HepG2 (cell line): ENCODE data around the gene PSD. TPM values are rescaled to one million over a fixed set of nuclear protein-coding genes. Genes with fewer than 3 reads are reported as not detected.

Source experiments
- ARNTL ChIP-seq: sonication (generic); formaldehyde crosslinking; IDR thresholded peaks from 2 replicates; pipeline ENCODE4 v1.4.0; 2020; ENCODE audit warnings: mild to moderate bottlenecking, missing genetic modification reagents
- ATF7 ChIP-seq, 2 experiments: fragments of 450-650 bp in 1 of 2; sonication (generic) in 1 of 2; formaldehyde crosslinking in 1 of 2; IDR thresholded peaks; 2 replicates each; pipeline versions ENCODE4 v1.4.0 to v1.6.1; 2016 to 2020; ENCODE audit warnings: antibody characterized with exemption in 1 of 2, mild to moderate bottlenecking in 1 of 2, missing genetic modification reagents in 1 of 2
- FOSL2 ChIP-seq: sonication (generic); formaldehyde crosslinking; IDR thresholded peaks from 2 replicates; pipeline ENCODE4 v1.4.0; 2020; ENCODE audit warnings: missing genetic modification reagents
- GZF1 ChIP-seq: sonication (generic); formaldehyde crosslinking; IDR thresholded peaks from 2 replicates; pipeline ENCODE4 v1.5.1; 2020; ENCODE audit warnings: mild to moderate bottlenecking, missing genetic modification reagents
- IRX3 ChIP-seq: sonication (generic); formaldehyde crosslinking; IDR thresholded peaks from 2 replicates; pipeline ENCODE4 v1.8.1; 2023; ENCODE audit warnings: mild to moderate bottlenecking, low read depth, missing genetic modification reagents, borderline replicate concordance
- KDM2A ChIP-seq: sonication (generic); formaldehyde crosslinking; IDR thresholded peaks from 2 replicates; pipeline ENCODE4 v1.4.0; 2020; ENCODE audit warnings: low read depth, missing genetic modification reagents, borderline replicate concordance
- KDM3A ChIP-seq: IDR thresholded peaks from 2 replicates; pipeline ENCODE4 v1.6.1; 2018; ENCODE audit warnings: low read depth, missing compliant biosample characterization
- MXD4 ChIP-seq: IDR thresholded peaks from 2 replicates; pipeline ENCODE4 v1.6.1; 2016; ENCODE audit warnings: mild to moderate bottlenecking, missing biosample characterization, missing genetic modification reagents
- NFKBIZ ChIP-seq: IDR thresholded peaks from 2 replicates; pipeline ENCODE4 v1.6.1; 2018; ENCODE audit warnings: missing genetic modification reagents, missing compliant biosample characterization
- SIX4 ChIP-seq: sonication (generic); formaldehyde crosslinking; IDR thresholded peaks from 2 replicates; pipeline ENCODE4 v1.4.0; 2020; ENCODE audit warnings: missing genetic modification reagents
- ZNF777 ChIP-seq: sonication (generic); formaldehyde crosslinking; IDR thresholded peaks from 2 replicates; pipeline ENCODE4 v1.4.0; 2020; ENCODE audit warnings: missing genetic modification reagents
- ZNF841 ChIP-seq: sonication (generic); formaldehyde crosslinking; IDR thresholded peaks from 2 replicates; pipeline ENCODE4 v1.8.1; 2023; ENCODE audit warnings: missing genetic modification reagents, borderline replicate concordance
- polyA plus RNA-seq, 8 experiments: library from polyadenylated mRNA; depleted of rRNA in 3 of 8; stranded (reverse) in 7 of 8; unstranded in 1 of 8; fragments of >200 nt; fragmentation: Illumina TruSeq in 4 of 8; extraction: Trizol in 4 of 8; gene quantifications; 2 replicates each; pipeline versions ENCODE4 v1.2.1 to v1.2.3, GENCODE V29; 2011 to 2016; ENCODE audit warnings: low read depth in 4 of 8, missing spikeins in 1 of 8, mixed read lengths in 1 of 8; ENCODE audit not compliant: insufficient read depth in 1 of 8
- total RNA-seq, 5 experiments: library from RNA; depleted of rRNA; stranded (reverse); fragments of >200 nt; fragmentation: Illumina TruSeq; extraction: Trizol; gene quantifications; 2 replicates each; pipeline ENCODE4 v1.2.3, GENCODE V29; 2016; ENCODE audit warnings: low read depth in 1 of 5
- TF ChIP-seq, protein P1 (sequence below): sonication (generic); formaldehyde crosslinking; IDR thresholded peaks from 2 replicates; pipeline ENCODE4 v1.5.1; 2020; ENCODE audit warnings: mild to moderate bottlenecking, missing genetic modification reagents, moderate library complexity
- TF ChIP-seq, protein P2 (sequence below): sonication (generic); formaldehyde crosslinking; IDR thresholded peaks from 2 replicates; pipeline ENCODE4 v1.5.0; 2020; ENCODE audit warnings: mild to moderate bottlenecking, missing genetic modification reagents
- TF ChIP-seq, protein P3 (sequence below): sonication (generic); formaldehyde crosslinking; IDR thresholded peaks from 2 replicates; pipeline ENCODE4 v1.9.0; 2021; ENCODE audit warnings: missing genetic modification reagents, mild to moderate bottlenecking, borderline replicate concordance
- TF ChIP-seq, protein P4 (sequence below): sonication (generic); formaldehyde crosslinking; IDR thresholded peaks from 2 replicates; pipeline ENCODE4 v1.4.0; 2020; ENCODE audit warnings: missing genetic modification reagents; ENCODE audit errors: not compliant biosample characterization
- TF ChIP-seq, protein P5 (sequence below): sonication (generic); formaldehyde crosslinking; IDR thresholded peaks from 2 replicates; pipeline ENCODE4 v1.4.0; 2020; ENCODE audit warnings: missing genetic modification reagents

PSD gene
- total and polyA plus RNA-seq, 2 of the 13 experiments (the other 11 are each of a cell fraction or from before 2014, with no cell fraction given) = 0.35 to 0.58 TPM

DNA sequence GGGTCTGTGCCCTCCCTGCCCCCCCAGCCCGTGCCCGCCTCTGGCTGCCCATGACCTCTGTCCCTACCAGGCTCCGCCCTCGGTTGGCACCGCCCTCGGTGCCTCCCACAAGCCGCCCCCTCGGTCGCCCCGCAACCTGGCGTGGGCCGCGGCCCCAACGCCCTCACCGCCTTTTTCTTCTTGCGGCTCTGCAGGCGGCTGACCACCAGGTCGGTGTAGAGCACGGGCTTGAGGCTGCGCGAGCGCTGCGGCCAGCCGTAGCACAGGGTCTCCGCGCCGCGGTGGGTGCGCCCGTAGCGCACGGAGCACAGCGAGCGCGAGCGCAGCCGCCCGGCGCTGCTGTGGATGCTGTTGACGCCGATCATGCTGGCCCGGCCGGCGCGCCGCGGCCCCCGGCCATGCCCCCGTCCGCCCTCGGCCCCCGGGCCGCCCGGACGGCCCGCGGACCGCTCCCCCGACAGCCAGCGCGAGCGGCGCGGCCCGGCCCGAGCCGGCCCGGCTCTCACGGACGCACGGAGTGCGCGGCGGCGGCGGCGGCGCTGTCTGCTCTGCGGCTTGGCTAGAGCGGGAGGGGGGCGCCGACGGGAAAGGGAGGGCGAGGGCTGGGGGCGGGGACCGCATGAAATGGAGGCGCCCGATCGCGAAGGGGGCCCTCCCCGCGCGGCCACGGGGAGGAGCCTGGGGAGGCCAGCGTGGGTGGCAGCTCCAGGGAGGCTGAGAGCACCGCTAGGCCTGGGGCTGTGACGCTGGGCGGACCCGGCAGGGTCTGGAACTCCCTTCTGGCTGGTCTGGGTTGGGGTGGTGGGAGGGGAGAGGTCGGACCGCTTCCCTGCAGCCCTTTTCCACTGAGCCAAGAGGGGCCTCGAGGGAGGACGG lies 9.6 kb downstream of the PSD start (continued):
- TF ChIP-seq GZF1 (CRISPR knock-in tag) (no peak), SIX4 (CRISPR knock-in tag) (no peak), KDM2A (CRISPR knock-in tag) (no peak), ZNF777 (CRISPR knock-in tag) (peak; percentile 72; the same call in 1 of the 2 replicates), ATF7 (IDR thresholded peaks at IDR 0.05) (no peak), ATF7 (CRISPR knock-in tag; IDR thresholded peaks at IDR 0.05) (no peak), ARNTL (CRISPR knock-in tag) (no peak), IRX3 (no peak), KDM3A (no peak), MXD4 (CRISPR knock-in tag) (no peak), ZNF841 (no peak), NFKBIZ (CRISPR knock-in tag) (no peak), FOSL2 (CRISPR knock-in tag) (no peak)
- TF ChIP-seq, protein P1, sequence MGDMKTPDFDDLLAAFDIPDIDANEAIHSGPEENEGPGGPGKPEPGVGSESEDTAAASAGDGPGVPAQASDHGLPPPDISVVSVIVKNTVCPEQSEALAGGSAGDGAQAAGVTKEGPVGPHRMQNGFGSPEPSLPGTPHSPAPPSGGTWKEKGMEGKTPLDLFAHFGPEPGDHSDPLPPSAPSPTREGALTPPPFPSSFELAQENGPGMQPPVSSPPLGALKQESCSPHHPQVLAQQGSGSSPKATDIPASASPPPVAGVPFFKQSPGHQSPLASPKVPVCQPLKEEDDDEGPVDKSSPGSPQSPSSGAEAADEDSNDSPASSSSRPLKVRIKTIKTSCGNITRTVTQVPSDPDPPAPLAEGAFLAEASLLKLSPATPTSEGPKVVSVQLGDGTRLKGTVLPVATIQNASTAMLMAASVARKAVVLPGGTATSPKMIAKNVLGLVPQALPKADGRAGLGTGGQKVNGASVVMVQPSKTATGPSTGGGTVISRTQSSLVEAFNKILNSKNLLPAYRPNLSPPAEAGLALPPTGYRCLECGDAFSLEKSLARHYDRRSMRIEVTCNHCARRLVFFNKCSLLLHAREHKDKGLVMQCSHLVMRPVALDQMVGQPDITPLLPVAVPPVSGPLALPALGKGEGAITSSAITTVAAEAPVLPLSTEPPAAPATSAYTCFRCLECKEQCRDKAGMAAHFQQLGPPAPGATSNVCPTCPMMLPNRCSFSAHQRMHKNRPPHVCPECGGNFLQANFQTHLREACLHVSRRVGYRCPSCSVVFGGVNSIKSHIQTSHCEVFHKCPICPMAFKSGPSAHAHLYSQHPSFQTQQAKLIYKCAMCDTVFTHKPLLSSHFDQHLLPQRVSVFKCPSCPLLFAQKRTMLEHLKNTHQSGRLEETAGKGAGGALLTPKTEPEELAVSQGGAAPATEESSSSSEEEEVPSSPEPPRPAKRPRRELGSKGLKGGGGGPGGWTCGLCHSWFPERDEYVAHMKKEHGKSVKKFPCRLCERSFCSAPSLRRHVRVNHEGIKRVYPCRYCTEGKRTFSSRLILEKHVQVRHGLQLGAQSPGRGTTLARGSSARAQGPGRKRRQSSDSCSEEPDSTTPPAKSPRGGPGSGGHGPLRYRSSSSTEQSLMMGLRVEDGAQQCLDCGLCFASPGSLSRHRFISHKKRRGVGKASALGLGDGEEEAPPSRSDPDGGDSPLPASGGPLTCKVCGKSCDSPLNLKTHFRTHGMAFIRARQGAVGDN = peak; percentile 38; the same call in 1 of the 2 replicates
- TF ChIP-seq, protein P2, sequence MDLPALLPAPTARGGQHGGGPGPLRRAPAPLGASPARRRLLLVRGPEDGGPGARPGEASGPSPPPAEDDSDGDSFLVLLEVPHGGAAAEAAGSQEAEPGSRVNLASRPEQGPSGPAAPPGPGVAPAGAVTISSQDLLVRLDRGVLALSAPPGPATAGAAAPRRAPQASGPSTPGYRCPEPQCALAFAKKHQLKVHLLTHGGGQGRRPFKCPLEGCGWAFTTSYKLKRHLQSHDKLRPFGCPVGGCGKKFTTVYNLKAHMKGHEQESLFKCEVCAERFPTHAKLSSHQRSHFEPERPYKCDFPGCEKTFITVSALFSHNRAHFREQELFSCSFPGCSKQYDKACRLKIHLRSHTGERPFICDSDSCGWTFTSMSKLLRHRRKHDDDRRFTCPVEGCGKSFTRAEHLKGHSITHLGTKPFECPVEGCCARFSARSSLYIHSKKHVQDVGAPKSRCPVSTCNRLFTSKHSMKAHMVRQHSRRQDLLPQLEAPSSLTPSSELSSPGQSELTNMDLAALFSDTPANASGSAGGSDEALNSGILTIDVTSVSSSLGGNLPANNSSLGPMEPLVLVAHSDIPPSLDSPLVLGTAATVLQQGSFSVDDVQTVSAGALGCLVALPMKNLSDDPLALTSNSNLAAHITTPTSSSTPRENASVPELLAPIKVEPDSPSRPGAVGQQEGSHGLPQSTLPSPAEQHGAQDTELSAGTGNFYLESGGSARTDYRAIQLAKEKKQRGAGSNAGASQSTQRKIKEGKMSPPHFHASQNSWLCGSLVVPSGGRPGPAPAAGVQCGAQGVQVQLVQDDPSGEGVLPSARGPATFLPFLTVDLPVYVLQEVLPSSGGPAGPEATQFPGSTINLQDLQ (CRISPR knock-in tag) = no peak
- TF ChIP-seq, protein P3, sequence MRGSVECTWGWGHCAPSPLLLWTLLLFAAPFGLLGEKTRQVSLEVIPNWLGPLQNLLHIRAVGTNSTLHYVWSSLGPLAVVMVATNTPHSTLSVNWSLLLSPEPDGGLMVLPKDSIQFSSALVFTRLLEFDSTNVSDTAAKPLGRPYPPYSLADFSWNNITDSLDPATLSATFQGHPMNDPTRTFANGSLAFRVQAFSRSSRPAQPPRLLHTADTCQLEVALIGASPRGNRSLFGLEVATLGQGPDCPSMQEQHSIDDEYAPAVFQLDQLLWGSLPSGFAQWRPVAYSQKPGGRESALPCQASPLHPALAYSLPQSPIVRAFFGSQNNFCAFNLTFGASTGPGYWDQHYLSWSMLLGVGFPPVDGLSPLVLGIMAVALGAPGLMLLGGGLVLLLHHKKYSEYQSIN = no peak
- TF ChIP-seq, protein P4, sequence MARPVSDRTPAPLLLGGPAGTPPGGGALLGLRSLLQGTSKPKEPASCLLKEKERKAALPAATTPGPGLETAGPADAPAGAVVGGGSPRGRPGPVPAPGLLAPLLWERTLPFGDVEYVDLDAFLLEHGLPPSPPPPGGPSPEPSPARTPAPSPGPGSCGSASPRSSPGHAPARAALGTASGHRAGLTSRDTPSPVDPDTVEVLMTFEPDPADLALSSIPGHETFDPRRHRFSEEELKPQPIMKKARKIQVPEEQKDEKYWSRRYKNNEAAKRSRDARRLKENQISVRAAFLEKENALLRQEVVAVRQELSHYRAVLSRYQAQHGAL (CRISPR knock-in tag) = no peak
- TF ChIP-seq, protein P5, sequence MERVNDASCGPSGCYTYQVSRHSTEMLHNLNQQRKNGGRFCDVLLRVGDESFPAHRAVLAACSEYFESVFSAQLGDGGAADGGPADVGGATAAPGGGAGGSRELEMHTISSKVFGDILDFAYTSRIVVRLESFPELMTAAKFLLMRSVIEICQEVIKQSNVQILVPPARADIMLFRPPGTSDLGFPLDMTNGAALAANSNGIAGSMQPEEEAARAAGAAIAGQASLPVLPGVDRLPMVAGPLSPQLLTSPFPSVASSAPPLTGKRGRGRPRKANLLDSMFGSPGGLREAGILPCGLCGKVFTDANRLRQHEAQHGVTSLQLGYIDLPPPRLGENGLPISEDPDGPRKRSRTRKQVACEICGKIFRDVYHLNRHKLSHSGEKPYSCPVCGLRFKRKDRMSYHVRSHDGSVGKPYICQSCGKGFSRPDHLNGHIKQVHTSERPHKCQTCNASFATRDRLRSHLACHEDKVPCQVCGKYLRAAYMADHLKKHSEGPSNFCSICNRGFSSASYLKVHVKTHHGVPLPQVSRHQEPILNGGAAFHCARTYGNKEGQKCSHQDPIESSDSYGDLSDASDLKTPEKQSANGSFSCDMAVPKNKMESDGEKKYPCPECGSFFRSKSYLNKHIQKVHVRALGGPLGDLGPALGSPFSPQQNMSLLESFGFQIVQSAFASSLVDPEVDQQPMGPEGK = 0 out of 2 replicates have a peak, but pooled peaks have one; percentile 36
